NT2/D1 (cell line): Measurements from ENCODE around the gene ARPC4.

Experiments
- DNase-seq: peaks from one replicate; pipeline ENCODE4 v3.0.0-alpha.2; 2011; ENCODE audit warnings: low read depth, low spot score
- H3K27me3 ChIP-seq: 2 replicates; pipeline ENCODE4 v1.6.0; 2011; ENCODE audit warnings: mild to moderate bottlenecking; ENCODE audit not compliant: insufficient read length, insufficient read depth
- H3K36me3 ChIP-seq: 2 replicates; pipeline ENCODE4 v1.6.1; 2011; ENCODE audit warnings: mild to moderate bottlenecking, low read length, mixed read lengths; ENCODE audit not compliant: insufficient read depth, insufficient read length
- H3K4me1 ChIP-seq: 2 replicates; pipeline ENCODE4 v1.5.1; 2011; ENCODE audit not compliant: insufficient read depth, insufficient read length
- H3K4me3 ChIP-seq: 2 replicates; pipeline ENCODE4 v1.5.1; 2011; ENCODE audit warnings: low read depth; ENCODE audit not compliant: insufficient read length
- H3K9ac ChIP-seq: 2 replicates; pipeline ENCODE4 v1.6.0; 2011; ENCODE audit warnings: low read depth; ENCODE audit not compliant: insufficient read length
- H3K9me3 ChIP-seq: 2 replicates; pipeline ENCODE4 v1.5.1; 2011; ENCODE audit warnings: mild to moderate bottlenecking, low read length; ENCODE audit not compliant: insufficient read depth
- SUZ12 ChIP-seq: IDR thresholded peaks from 2 replicates; pipeline ENCODE4 v1.6.1; 2011; ENCODE audit not compliant: insufficient read length, insufficient read depth; ENCODE audit errors: extremely low read depth
- YY1 ChIP-seq: IDR thresholded peaks from 2 replicates; pipeline ENCODE4 v1.6.1; 2011; ENCODE audit not compliant: insufficient read length, insufficient read depth
- ZNF274 ChIP-seq: IDR thresholded peaks from 2 replicates; pipeline ENCODE4 v1.6.1; 2011; ENCODE audit warnings: mild to moderate bottlenecking, low read depth, low read length

The ARPC4 gene

GRCh38 chr3:9749296-9749644, 43.6 kb upstream of the ARPC4 start:
- H3K9me3 ChIP-seq = no peaks in the 10 kb centered on the region
- peaks cover 74% of the 10 kb centered on the region for H3K36me3 ChIP-seq
- peak overlapping the region; percentile 80 for H3K9ac ChIP-seq
- peak overlapping the region; percentile 40 for H3K4me3 ChIP-seq
- H3K4me1 ChIP-seq = no peaks in the 10 kb centered on the region
- TF ChIP-seq SUZ12 = no peak
- no peak for TF ChIP-seq YY1
- TF ChIP-seq ZNF274 = no peak
- DNase-seq = no peak
- H3K27me3 ChIP-seq = no peaks in the 10 kb centered on the region

GRCh38 chr3:9749645-9750555, 43.0 kb upstream of the ARPC4 start, which contains the start of gene OGG1:
OGG1 (plus strand) TSS chr3:9749952; CDS start chr3:9750287, 335 bp downstream.
- no peaks in the 10 kb centered on the region for H3K27me3 ChIP-seq
- peak within 1 kb of the TSS; percentile 90 for H3K9ac ChIP-seq
- no peaks in the 10 kb centered on the region for H3K9me3 ChIP-seq
- peaks cover 74% of the 10 kb centered on the region for H3K36me3 ChIP-seq
- DNase-seq = peak; percentile 97
- peak within 1 kb of the TSS; percentile 88 for H3K4me3 ChIP-seq
- no peaks in the 10 kb centered on the region for H3K4me1 ChIP-seq
- TF ChIP-seq YY1 (no peak), ZNF274 (no peak), SUZ12 (no peak)

- H3K4me1 ChIP-seq = no peaks in the 10 kb centered on the region
- H3K27me3 ChIP-seq = no peaks in the 10 kb centered on the region
- H3K9me3 ChIP-seq = no peaks in the 10 kb centered on the region
- peaks cover 70% of the 10 kb centered on the region for H3K36me3 ChIP-seq
- no peak for DNase-seq
- no peak for TF ChIP-seq ZNF274
- no peak for TF ChIP-seq SUZ12
- no peak for TF ChIP-seq YY1
- H3K9ac ChIP-seq = peak overlapping the region; percentile 90
- peak overlapping the region; percentile 88 for H3K4me3 ChIP-seq
Observed at GRCh38 chr3:9750556-9751411, 42.1 kb upstream of the ARPC4 start.

GRCh38 chr3:9754678-9755077, 38.2 kb upstream of the ARPC4 start:
- DNase-seq = no peak
- Histone ChIP-seq H3K36me3 (peaks cover 79% of the 10 kb centered on the region), H3K9ac (no peak overlapping the region), H3K4me1 (no peaks in the 10 kb centered on the region), H3K27me3 (no peaks in the 10 kb centered on the region), H3K4me3 (no peak overlapping the region), H3K9me3 (no peaks in the 10 kb centered on the region)
- TF ChIP-seq ZNF274 (no peak), YY1 (no peak), SUZ12 (no peak)

- H3K4me3 ChIP-seq = no peak overlapping the region
- no peak for DNase-seq
- H3K9ac ChIP-seq = no peak overlapping the region
- H3K4me1 ChIP-seq = no peaks in the 10 kb centered on the region
- H3K27me3 ChIP-seq = no peaks in the 10 kb centered on the region
- H3K36me3 ChIP-seq = peaks cover 78% of the 10 kb centered on the region
- no peaks in the 10 kb centered on the region for H3K9me3 ChIP-seq
- TF ChIP-seq SUZ12 (no peak), ZNF274 (no peak), YY1 (no peak)
Observed at GRCh38 chr3:9757427-9757826, 35.5 kb upstream of the ARPC4 start.

GRCh38 chr3:9760779-9761505, 31.9 kb upstream of the ARPC4 start:
- no peak for DNase-seq
- TF ChIP-seq YY1 = no peak
- TF ChIP-seq SUZ12 = no peak
- TF ChIP-seq ZNF274 = no peak
- peaks cover 4% of the 10 kb centered on the region for H3K4me1 ChIP-seq
- no peak overlapping the region for H3K9ac ChIP-seq
- peaks cover 69% of the 10 kb centered on the region for H3K36me3 ChIP-seq
- H3K27me3 ChIP-seq = no peaks in the 10 kb centered on the region
- H3K4me3 ChIP-seq = no peak overlapping the region
- no peaks in the 10 kb centered on the region for H3K9me3 ChIP-seq

GRCh38 chr3:9761919-9762318, 31.0 kb upstream of the ARPC4 start:
- H3K36me3 ChIP-seq = peaks cover 59% of the 10 kb centered on the region
- no peak for DNase-seq
- TF ChIP-seq YY1 (no peak), ZNF274 (no peak), SUZ12 (no peak)

More at GRCh38 chr3:9761919-9762318, 31.0 kb upstream of the ARPC4 start:
- peaks cover 5% of the 10 kb centered on the region for H3K4me1 ChIP-seq
- no peaks in the 10 kb centered on the region for H3K9me3 ChIP-seq
- H3K9ac ChIP-seq = no peak overlapping the region
- no peaks in the 10 kb centered on the region for H3K27me3 ChIP-seq
- no peak overlapping the region for H3K4me3 ChIP-seq
